GM18867 (cell line): ENCODE measurements around the gene CAPN15.
A peak's percentile ranks its signal among the peaks of the same experiment; 100 is the strongest.

Experiments used
- ATAC-seq: cut with Tn5 transposase; IDR thresholded peaks from one replicate; pipeline ENCODE4 v1.9.1; 2021; ENCODE audit warnings: mild to moderate bottlenecking, moderate library complexity; ENCODE audit not compliant: unreplicated experiment

Gene CAPN15

DNA sequence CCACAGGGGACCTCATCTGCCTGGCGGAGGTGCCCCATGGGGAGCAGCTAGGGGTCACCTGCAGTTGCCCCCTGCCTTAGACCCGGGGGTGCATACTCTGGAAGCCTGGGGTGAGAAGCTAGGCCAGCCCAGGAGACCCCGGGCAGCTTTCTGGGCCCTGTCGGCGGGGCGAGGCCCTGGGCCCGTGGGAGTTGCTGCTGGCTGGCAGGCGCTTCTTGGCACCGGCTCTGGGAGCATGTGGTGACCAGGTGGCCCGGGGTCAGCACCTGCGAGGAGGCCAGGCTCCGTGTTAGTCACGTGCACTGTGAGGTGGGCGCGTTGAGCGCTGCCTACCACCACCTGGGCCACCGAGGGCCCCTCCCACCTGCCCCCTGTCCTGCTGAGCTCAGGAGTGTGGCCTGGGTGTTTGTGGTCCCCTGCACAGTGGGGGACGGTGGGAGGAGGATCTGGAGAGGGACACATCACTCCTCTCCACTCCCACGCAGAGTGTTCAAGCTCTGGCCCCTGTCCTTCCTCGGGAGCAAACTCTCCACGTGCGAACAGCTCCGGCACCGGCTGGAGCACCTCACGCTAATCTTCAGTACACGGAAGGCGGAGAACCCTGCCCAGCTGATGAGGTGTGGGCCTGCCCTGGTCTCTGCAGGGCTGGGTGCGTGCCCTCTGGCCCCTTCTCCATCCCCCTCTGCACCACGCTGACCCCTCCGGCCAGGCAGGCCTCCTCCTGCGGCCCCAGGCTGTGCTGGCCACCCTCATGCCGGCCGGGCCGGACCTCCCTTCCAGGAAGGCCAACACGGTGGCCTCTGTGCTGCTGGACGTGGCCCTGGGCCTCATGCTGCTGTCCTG is 48.1 kb downstream of the CAPN15 start:
- no peak for ATAC-seq

DNA sequence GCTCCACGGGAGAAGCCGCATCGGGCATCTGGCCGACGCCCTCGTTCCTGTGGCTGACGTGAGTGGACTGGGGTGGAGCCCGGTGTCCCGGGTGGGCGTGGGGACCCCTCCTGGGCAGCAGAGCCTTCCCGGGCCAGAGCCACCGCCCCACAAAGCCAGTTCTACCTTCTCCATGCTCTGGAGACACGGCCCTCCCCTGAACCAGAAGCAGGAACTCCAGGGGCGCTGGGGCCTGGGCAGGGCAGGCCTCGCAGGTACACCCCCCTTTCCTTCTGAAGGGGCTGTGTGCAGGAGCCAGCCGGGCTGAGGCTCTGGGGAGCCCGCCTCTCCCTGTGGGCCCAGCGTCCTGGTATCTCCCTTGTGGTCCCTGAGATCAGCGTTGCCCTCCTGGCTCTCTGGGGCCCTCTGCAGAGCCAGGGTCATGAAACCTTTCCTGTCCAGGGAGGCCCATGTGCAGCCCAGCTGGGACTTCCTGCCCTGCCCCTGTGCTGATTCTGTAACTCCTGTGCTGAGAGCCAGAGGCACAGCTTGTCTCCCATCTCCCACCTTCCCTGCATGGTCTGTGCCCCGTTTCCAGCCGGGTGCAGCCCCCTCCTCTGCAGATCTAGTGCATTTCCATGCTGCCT is 48.8 kb downstream of the CAPN15 start:
- ATAC-seq, result no peak

GRCh38 chr16:576823-577201 is 49.3 kb downstream of the CAPN15 start:
- ATAC-seq, result no peak

DNA sequence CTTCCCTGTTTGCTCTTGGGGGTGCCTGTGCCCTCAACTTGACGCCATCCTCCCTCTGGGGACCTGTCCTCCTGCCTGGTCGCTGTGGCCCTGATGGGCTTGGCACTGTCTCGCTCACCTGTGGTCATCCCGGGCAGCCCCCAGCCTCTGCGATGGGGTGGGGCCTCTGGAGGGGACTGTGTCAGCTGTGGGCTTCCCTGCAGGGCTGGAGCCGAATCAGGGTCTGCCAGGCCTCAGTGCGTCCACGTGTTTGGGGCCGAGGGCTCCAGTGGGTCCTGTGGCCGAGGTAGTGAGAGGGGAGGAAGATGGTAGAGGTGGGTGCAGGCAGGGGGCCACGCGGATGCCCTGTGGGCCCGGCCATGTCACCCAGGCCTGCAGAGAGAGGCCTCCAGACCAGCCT is 50.3 kb downstream of the CAPN15 start:
- ATAC-seq, result no peak

GRCh38 chr16:578232-578869 is 50.8 kb downstream of the CAPN15 start:
- no peak for ATAC-seq

- ATAC-seq, result peak; percentile 53
Observed at GRCh38 chr16:578870-579405, 51.4 kb downstream of the CAPN15 start.

DNA sequence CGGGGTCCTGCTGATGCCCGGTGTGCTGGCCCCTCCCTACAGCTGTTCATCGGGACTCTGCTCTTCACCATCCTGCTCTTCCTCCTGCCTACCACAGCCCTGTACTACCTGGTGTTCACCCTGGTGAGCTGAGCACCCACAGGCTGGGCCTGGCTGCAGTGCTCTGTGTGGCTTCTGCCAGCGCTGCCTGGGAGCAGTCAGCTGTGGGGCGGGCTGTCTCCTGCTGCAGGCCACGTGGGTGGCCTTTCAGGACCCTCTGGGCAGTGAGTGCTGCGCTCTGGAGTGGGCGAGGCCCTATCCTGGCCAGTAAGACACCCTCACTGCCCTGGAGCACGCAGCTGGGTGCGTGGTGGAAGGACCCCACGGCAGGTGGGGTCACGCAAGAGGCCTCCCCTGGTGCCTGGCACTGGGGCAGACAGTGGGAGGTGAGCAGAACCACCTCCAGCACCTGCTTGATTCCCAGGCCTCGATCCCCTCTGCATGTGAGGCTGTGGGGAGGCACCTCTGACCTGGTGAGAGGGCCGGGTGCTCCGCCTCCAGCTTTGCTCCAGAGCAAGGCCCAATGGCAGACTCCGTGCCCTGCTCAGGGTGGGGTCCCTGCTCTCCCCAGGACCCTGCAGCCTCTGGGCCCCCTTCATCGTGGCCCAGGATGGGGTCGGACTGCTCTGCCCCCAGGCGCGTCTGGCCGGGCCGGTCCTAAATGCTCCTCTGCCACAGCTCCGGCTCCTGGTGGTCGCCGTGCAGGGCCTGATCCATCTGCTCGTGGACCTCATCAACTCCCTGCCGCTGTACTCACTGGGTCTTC is 52.8 kb downstream of the CAPN15 start:
- ATAC-seq, result no peak

DNA sequence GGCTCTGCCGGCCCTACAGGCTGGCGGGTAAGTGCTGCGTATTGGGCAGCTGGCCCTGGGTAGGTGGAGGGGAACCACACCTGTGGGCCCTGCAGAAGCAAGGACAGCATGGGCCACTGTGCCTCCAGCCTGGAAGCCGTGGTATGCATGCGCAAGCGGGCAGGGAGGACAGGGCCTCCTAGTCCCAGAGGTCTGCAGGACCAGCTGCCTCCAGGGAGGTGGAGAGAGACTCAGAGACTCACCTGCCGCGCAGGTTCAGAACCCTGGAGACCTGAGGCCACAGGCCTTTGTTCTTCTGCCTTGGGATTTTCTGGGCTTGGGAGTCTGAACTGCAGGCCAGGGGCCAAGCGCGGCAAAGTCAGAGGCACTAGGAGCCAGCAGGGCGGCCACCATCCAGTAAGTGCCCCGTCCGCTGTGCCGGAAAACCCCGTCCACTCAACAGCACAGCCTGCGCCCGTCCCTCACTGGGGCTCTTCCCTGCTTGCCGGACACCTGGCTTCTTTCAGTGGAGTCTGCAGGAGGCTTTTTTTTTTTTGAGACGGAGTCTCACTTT is 53.5 kb downstream of the CAPN15 start:
- ATAC-seq, result no peak

DNA sequence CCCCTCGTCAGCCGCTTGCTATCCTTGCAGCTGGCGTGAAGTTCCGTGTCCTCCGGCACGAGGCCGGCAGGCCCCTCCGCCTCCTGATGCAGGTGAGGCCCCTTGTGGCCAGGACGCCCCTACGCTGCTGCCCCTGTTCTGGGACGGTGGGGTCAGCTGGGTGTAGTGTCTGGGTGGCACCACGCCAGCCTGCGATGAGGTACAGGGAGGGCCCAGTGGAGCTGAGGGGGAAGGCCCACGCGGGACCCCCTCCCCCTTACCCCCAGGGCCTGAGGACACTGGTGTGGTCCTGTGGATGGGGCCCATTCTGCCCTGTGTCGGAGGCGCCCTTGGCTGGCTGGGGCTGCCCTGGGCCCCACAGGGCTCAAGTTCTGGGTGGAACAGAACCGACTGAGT is 54.7 kb downstream of the CAPN15 start:
- no peak for ATAC-seq

DNA sequence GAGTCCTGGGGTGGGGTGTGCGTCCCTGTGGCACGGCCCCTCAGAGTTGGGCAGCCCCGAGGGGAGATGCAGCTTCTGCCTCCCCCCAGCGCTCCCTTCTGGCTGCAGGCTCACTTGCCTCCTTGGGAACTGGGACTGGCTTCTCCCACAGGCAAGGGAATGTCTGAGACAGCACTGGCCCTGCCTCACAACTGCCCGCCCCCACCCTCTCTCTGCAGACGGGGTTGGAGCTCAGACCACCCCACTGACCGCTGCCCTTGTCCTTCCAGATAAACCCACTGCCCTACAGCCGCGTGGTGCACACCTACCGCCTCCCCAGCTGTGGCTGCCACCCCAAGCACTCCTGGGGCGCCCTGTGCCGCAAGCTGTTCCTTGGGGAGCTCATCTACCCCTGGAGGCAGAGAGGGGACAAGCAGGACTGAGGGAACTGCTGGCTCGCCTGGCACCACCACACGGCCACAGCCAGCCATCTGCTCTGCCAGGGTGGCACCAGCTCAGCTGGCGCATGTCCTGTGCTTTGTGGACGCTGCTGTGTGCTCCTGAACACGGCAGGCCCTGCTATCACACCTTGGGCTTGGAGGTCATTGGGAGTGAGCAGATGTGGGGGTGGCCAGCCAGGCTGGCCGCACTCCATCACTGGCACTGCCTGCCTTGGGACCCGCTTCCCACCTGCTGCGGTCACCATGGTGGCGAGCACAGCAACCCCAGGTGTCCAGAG is 55.3 kb downstream of the CAPN15 start:
- no peak for ATAC-seq

- no peak for ATAC-seq
Observed at GRCh38 chr16:583470-583814, 55.9 kb downstream of the CAPN15 start.

- ATAC-seq, result no peak
Observed at GRCh38 chr16:583815-584591, 56.5 kb downstream of the CAPN15 start.

GRCh38 chr16:585351-585750 is 57.8 kb downstream of the CAPN15 start:
- ATAC-seq, result no peak

DNA sequence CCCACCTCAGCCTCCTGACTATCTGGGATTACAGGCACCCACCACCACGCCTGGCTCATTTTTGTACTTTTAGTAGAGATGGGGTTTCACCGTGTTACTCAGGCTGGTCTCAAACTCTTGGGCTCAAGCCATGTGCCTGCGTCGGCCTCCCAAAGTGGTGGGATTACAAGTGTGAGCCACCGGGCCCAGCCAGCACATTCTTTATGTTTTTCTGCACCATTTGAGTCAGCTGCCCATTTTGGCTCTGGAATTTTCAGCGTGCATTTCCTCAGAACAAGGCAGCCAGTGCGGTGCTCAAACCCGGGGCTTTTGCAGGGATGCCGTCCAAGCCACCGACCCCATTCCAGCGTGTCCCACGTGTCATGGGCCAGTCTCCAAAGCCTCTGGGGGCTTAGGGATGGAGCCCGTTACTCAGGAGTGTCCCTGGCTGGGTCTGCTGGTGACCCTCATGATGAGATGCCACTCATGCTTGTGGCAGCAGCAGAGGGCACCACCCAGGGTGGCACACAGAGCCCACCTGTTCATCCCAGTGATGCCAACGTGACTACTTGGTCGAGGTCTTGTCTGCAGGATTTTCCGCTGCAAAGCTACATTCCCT is 58.6 kb downstream of the CAPN15 start:
- ATAC-seq, result no peak

DNA sequence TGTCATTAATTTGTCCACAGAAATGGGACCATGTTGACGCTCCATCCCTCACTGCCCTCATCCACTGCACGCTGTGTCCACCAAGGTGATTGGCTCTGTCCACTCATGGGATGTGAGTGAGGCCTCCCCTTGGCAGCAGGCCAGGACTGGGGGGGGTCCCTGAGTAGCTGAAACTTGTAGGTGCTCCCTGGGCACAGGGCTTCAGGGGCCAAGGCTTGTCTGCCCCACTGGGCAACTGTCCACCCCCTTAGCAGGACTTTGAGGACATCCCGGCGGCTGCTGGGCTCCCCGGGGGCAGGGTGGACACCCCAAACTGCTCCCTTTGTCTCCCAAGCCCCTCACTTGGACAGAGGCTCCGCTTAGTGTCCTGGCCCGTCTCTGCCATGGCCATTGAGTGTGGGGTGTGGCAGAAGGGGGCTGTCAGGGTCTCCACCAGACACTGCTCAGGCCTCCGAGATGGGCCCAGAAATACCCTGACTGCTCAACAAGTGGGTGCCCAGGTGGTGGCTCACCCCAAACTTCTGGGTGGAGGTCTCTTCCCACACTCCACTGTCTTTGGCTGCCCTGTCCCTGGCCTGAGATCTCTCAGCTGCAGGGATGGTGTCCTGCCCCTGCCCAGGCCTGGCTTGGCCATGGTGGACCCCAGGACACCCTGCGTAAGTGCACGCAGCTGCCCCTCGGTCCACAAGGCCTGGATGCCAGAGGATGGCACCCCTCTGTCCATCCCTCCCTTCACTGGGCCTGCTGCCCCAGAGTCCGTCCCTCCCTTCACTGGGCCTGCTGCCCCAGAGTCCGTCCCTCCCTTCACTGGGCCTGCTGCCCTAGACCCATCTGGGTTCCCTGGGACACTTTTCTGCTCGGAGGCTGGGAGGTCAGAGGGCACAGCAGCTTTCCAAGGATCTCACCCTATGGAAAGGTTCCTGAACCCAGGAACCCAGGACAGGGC is 59.4 kb downstream of the CAPN15 start:
- ATAC-seq, result no peak

- peak; percentile 5 for ATAC-seq
Observed at GRCh38 chr16:588639-588888, 61.1 kb downstream of the CAPN15 start.

- ATAC-seq, result peak; percentile 74
Observed at GRCh38 chr16:588889-589657, 61.6 kb downstream of the CAPN15 start.
